HG03103 (cell line): Measurements from ENCODE around the gene IRF3.
"Not testable (repeated sequence)": the region's sequence is repeated elsewhere in the genome, so short reads cannot be mapped to it uniquely, and the experiment has no call there.

Source experiments
- ATAC-seq: cut with Tn5 transposase; IDR thresholded peaks from one replicate; pipeline ENCODE4 v1.9.1; 2021; ENCODE audit warnings: low read depth; ENCODE audit not compliant: unreplicated experiment

Gene IRF3

GRCh38 chr19:49631610-49632192, 34.0 kb downstream of the IRF3 start:
- no peak for ATAC-seq

- no peak for ATAC-seq
Observed at GRCh38 chr19:49631014-49631588, 34.6 kb downstream of the IRF3 start.

- no peak for ATAC-seq
Observed at GRCh38 chr19:49629659-49630058, 36.0 kb downstream of the IRF3 start.

- ATAC-seq = no peak
Observed at GRCh38 chr19:49626226-49626625, 39.4 kb downstream of the IRF3 start.

- no peak for ATAC-seq
Observed at GRCh38 chr19:49624967-49625910, 40.4 kb downstream of the IRF3 start.

- not testable (repeated sequence) for ATAC-seq
Observed at GRCh38 chr19:49617860-49618259, 47.8 kb downstream of the IRF3 start.

- ATAC-seq = no peak
Observed at GRCh38 chr19:49616945-49617344, 48.7 kb downstream of the IRF3 start.

- no peak for ATAC-seq
Observed at GRCh38 chr19:49616532-49616931, 49.1 kb downstream of the IRF3 start.

- ATAC-seq = no peak
Observed at GRCh38 chr19:49615861-49616260, 49.8 kb downstream of the IRF3 start.

GRCh38 chr19:49614096-49614833, 51.4 kb downstream of the IRF3 start:
- no peak for ATAC-seq

- ATAC-seq = no peak
Observed at GRCh38 chr19:49613374-49613773, 52.3 kb downstream of the IRF3 start.
